IPS DF 6.9 (cell line): ENCODE data around the gene FBXO4.
"Not testable (repeated sequence)": the region's sequence is repeated elsewhere in the genome, so short reads cannot be mapped to it uniquely, and the experiment has no call there.

Experiments used
- DNase-seq: peaks from one replicate; pipeline ENCODE4 v3.0.0-alpha.2; 2013; ENCODE audit warnings: low read depth, low spot score
- H3K27ac ChIP-seq: one replicate; pipeline ENCODE4 v1.5.1; 2013; ENCODE audit warnings: low read length, control low read depth
- H3K27me3 ChIP-seq: 2 replicates; pipeline ENCODE4 v1.6.1; 2013; ENCODE audit warnings: mild to moderate bottlenecking, low read length; ENCODE audit not compliant: control insufficient read depth, insufficient read depth
- H3K36me3 ChIP-seq: 2 replicates; pipeline ENCODE4 v1.6.1; 2013; ENCODE audit warnings: low read length; ENCODE audit not compliant: control insufficient read depth, insufficient read depth
- H3K4me1 ChIP-seq: 2 replicates; pipeline ENCODE4 v1.6.1; 2013; ENCODE audit warnings: low read length; ENCODE audit not compliant: control insufficient read depth, insufficient read depth
- H3K4me3 ChIP-seq: 2 replicates; pipeline ENCODE4 v1.5.1; 2013; ENCODE audit warnings: mild to moderate bottlenecking, low read length
- H3K9me3 ChIP-seq: 2 replicates; pipeline ENCODE4 v1.6.1; 2013; ENCODE audit warnings: low read length, inconsistent platforms; ENCODE audit not compliant: control insufficient read depth, insufficient read depth
- WGBS: extraction: QIAGEN DNeasy Blood & Tissue Kit; methylation state at CpG from one replicate; pipeline ENCODE4 v1.1.7; 2013; ENCODE audit warnings: mixed read lengths, missing lambda C conversion rate; ENCODE audit not compliant: insufficient read length, insufficient coverage; 5-methylcytosine and 5-hydroxymethylcytosine counted together

Gene FBXO4

DNA sequence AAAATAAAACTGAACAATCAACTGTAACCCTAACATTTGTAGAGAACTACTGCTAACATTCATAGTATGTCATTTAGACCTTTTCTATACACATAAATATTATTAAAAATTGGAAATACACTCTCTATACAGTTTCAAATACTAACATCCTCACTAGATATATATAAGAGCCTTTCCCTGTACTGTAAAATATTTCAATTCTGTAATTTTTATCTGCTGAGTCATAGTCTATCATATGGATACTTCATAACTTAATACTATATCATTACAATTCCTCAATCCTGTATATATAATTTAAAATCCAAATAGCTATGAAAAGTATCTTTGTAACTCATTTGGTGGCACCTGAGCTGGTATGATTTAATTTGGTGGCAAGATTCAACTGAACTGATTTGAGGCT lies 55.8 kb downstream of the FBXO4 start:
- Histone ChIP-seq H3K4me1 (no peaks in the 10 kb centered on the region), H3K36me3 (no peaks in the 10 kb centered on the region), H3K4me3 (no peak overlapping the region), H3K9me3 (no peaks in the 10 kb centered on the region), H3K27me3 (no peaks in the 10 kb centered on the region), H3K27ac (no peak overlapping the region)
- DNase-seq, result no peak

DNA sequence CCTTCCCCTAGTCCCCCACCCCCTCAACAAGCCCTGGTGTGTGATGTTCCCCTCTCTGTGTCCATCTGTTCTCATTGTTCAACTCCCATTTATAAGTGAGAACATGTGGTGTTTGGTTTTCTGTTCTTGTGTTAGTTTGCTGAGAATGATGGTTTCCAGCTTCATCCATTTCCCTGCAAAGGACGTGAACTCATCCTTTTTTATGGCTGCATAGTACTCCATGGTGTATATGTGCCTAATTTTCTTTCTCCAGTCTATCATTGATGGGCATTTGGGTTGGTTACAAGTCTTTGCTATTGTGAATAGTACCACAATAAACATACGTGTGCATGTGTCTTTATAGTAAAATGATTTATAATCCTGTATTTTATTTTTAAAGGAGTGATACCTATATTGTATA lies 57.8 kb downstream of the FBXO4 start:
- H3K27me3 ChIP-seq, H3K36me3 ChIP-seq, H3K9me3 ChIP-seq, H3K4me3 ChIP-seq, H3K4me1 ChIP-seq, DNase-seq, H3K27ac ChIP-seq: not testable (repeated sequence)
- WGBS, result no CpG with 5 or more reads among the region's 2 CpGs

DNA sequence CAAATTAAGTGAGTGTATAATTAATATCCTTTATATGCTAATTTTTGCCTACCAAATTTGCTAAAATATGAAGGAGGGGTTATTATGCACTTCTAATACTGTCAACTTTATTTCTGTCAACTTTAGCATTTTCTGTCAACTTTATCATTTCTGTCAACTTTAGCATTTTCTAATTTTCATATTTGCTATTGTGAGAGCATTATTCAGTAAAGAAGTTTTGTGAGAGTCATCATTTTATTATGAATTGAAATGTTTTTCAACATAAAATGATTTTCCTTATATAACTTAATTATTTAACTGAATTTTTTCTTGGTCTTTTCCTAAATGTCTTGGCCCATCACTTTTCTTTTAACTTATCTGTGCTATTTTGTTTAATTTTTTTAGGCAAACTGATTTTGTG lies 58.2 kb downstream of the FBXO4 start:
- DNase-seq, result no peak
- Histone ChIP-seq H3K36me3 (no peaks in the 10 kb centered on the region), H3K4me3 (no peak overlapping the region), H3K27ac (no peak overlapping the region), H3K27me3 (no peaks in the 10 kb centered on the region), H3K9me3 (no peaks in the 10 kb centered on the region), H3K4me1 (no peaks in the 10 kb centered on the region)

DNA sequence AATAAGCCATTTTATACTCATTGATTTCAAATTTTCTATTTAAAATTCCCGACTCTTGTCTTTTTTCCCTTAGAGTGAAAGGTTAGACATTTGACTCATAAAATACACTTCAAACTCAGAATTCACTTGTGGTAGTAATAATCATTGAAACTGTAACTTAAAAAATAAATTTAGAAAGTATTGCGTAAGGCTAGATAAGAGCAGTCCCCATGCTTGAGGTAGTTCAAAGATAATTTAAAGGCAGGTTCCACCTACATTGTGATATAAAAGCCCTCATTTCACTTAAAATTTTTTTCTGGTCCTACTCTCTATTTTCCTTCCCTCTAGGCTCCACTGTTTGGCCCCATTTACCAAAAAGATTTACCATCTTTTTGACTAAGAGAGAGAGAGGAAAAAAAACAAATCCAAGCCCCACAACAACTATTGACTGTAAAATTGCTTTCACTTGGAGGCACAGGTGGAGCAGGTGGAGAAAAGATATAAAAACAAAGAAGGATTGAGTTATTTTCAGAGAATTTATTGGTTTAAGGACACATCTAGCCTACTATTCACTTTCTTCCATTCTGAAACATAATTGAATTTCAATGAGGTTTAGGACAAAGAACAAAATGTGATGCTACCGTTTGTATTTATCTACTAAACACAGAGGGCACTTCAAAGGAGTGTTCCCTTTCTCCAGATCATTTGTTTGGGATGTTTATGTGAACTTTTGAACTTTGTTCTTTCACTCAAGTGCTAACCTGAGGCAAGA lies 61.0 kb downstream of the FBXO4 start:
- Histone ChIP-seq H3K36me3 (no peaks in the 10 kb centered on the region), H3K27ac (no peak overlapping the region), H3K4me1 (no peaks in the 10 kb centered on the region), H3K9me3 (no peaks in the 10 kb centered on the region), H3K27me3 (no peaks in the 10 kb centered on the region), H3K4me3 (no peak overlapping the region)
- DNase-seq, result no peak
- no CpG with 5 or more reads among the region's 3 CpGs for WGBS
